Lower lobe of right lung (tissue), 2 donors: ENCODE results near the gene TMA7B. TPM values are rescaled to one million over a fixed set of nuclear protein-coding genes. Genes with fewer than 3 reads are reported as not detected.

ENCODE experiments used
- ATAC-seq, 2 donors: fragments of 200-7000 bp; cut with Tn5 transposase; one replicate each; pipeline ENCODE4 v1.9.1; 2020 to 2022; ENCODE audit warnings: mild to moderate bottlenecking in 2 of 2, moderate library complexity in 2 of 2
- DNase-seq: peaks from one replicate; pipeline ENCODE4 v3.0.0-alpha.2; 2020
- H3K27ac ChIP-seq: fragments of 200-600 bp; one replicate; pipeline ENCODE4 v1.8.0; 2022
- H3K27me3 ChIP-seq: fragments of 200-600 bp; one replicate; pipeline ENCODE4 v1.8.0; 2022; ENCODE audit warnings: low read depth
- H3K36me3 ChIP-seq: fragments of 200-600 bp; one replicate; pipeline ENCODE4 v1.8.0; 2022; ENCODE audit warnings: mild to moderate bottlenecking
- H3K4me1 ChIP-seq: fragments of 200-600 bp; one replicate; pipeline ENCODE4 v1.8.0; 2022
- H3K4me3 ChIP-seq: fragments of 200-600 bp; one replicate; pipeline ENCODE4 v1.8.0; 2022; ENCODE audit warnings: mild to moderate bottlenecking
- H3K9me3 ChIP-seq: fragments of 200-600 bp; one replicate; pipeline ENCODE4 v1.8.0; 2022
- intact Hi-C: fragments of 100-400 bp; cut with DNase I; formaldehyde crosslinking; loops from one replicate; pipeline ENCODE4 v1.11.0; 2022
- total RNA-seq: library from RNA; stranded (reverse); fragmentation: NEBNext Ultra II Directional; extraction: Animal tissue kit (Norgen Biotek cat#: 25700); gene quantifications from one replicate; pipeline ENCODE4 v1.2.1, GENCODE V29; 2021
- TF ChIP-seq, protein P1 (sequence below): fragments of 200-600 bp; IDR thresholded peaks from one replicate; pipeline ENCODE4 v1.8.0; 2022; ENCODE audit warnings: antibody characterized with exemption, mild to moderate bottlenecking
- donor health status: DM: no; HTN: yes; CAD: no; lungs with severe emphysema.

The TMA7B gene
- total RNA-seq, 1 donor from 2014 or later = 1.4 TPM

GRCh38 chr22:39983346-39983745 lies 23.1 kb downstream of the TMA7B start:
- no peaks in the 10 kb centered on the region for H3K9me3 ChIP-seq
- H3K27ac ChIP-seq = no peak overlapping the region
- intact Hi-C loops = no loop called here
- no peak overlapping the region for H3K4me3 ChIP-seq
- H3K36me3 ChIP-seq = no peaks in the 10 kb centered on the region
- peaks cover 16% of the 10 kb centered on the region for H3K27me3 ChIP-seq
- no peak for ATAC-seq
- no peak for DNase-seq
- TF ChIP-seq, protein P1, sequence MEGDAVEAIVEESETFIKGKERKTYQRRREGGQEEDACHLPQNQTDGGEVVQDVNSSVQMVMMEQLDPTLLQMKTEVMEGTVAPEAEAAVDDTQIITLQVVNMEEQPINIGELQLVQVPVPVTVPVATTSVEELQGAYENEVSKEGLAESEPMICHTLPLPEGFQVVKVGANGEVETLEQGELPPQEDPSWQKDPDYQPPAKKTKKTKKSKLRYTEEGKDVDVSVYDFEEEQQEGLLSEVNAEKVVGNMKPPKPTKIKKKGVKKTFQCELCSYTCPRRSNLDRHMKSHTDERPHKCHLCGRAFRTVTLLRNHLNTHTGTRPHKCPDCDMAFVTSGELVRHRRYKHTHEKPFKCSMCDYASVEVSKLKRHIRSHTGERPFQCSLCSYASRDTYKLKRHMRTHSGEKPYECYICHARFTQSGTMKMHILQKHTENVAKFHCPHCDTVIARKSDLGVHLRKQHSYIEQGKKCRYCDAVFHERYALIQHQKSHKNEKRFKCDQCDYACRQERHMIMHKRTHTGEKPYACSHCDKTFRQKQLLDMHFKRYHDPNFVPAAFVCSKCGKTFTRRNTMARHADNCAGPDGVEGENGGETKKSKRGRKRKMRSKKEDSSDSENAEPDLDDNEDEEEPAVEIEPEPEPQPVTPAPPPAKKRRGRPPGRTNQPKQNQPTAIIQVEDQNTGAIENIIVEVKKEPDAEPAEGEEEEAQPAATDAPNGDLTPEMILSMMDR = no peak
- H3K4me1 ChIP-seq = no peaks in the 10 kb centered on the region

GRCh38 chr22:39984006-39984405 lies 23.8 kb downstream of the TMA7B start:
- Histone ChIP-seq H3K27ac (no peak overlapping the region), H3K4me3 (no peak overlapping the region), H3K36me3 (no peaks in the 10 kb centered on the region), H3K4me1 (no peaks in the 10 kb centered on the region), H3K9me3 (no peaks in the 10 kb centered on the region), H3K27me3 (peaks cover 9% of the 10 kb centered on the region)
- DNase-seq (no peak), ATAC-seq (no peak)
- TF ChIP-seq, protein P1 = no peak
- intact Hi-C loops = no loop called here

- peaks cover 7% of the 10 kb centered on the region for H3K27me3 ChIP-seq
- no peaks in the 10 kb centered on the region for H3K36me3 ChIP-seq
- DNase-seq (no peak), ATAC-seq (no peak)
- H3K4me1 ChIP-seq = no peaks in the 10 kb centered on the region
- no peaks in the 10 kb centered on the region for H3K9me3 ChIP-seq
- H3K4me3 ChIP-seq = no peak overlapping the region
- H3K27ac ChIP-seq = no peak overlapping the region
- TF ChIP-seq, protein P1 = no peak
- intact Hi-C loops = no loop called here
These were observed 24.5 kb downstream of the TMA7B start for GRCh38 chr22:39984746-39985145.

DNA sequence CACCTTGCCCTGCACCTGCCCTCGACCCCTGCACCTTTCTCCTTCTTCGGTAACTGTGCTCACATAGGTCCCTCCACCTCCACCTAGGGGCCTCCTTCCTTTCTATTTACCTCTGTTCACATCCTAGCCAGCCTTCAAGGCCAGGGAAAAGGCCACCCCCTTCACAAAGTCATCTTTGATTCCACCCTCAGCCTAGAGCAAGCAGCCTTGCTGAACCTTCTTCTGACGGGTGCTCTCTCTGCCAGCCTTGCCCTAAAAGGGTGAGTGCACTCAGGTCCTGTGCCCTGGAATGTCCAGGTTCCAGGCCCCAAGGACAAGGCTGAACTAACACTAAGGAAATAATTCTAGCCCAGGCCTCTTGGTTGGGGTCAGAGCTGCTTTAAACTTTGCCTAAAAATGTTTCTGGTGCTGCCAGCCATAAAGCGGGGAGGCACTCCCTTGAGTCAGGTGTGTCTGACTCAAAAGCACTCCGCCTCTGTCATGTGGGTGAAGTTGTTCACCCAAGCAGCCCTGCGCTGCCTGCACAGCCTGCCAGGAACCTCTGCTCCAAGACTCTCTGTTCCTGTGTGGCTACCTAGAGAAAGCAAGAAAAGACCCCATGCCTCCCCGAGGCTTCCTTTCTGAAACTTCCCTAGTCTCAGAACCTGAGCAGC lies 25.3 kb downstream of the TMA7B start:
- Histone ChIP-seq H3K4me3 (no peak overlapping the region), H3K9me3 (no peaks in the 10 kb centered on the region), H3K36me3 (no peaks in the 10 kb centered on the region), H3K27me3 (peaks cover 6% of the 10 kb centered on the region), H3K27ac (no peak overlapping the region), H3K4me1 (no peaks in the 10 kb centered on the region)
- ATAC-seq (no peak), DNase-seq (no peak)
- intact Hi-C loops = no loop called here
- TF ChIP-seq, protein P1 = no peak

DNA sequence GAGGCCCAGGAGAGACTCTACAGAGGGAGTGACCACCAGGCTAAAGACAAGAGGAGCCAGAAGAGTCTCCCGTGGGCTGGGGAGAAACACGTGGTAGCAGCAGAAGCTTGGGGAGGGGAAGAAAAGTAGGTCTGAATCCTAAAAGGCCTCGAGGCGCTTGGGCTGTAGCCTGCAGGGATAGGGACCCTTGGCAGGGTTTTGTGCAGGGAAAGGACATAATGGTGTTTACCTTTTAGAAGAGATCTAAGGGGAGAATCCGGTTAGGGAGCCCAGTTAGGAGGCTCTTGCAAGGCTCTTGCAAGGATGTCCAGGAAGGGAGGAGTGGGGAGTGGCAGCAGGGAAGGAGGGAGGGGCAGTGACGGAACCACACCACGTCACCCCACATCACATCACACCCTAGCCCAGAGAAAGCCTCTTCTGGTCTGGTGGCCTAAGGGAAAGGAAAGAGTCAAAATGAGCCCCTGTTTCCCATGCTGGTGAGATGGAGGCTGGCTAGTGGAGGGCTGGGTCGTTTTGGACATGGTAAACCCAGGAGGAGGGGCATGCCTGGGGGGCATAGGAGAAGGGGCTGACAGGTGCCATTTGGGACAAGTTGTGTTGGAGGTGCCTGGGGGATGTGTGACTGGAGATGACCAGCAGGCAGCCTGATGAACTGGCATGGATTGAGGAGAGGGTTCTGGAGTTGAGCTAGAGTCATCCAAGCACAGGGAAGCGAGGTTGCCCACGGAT lies 28.4 kb downstream of the TMA7B start:
- TF ChIP-seq, protein P1 = no peak
- ATAC-seq (no peak), DNase-seq (no peak)
- Histone ChIP-seq H3K9me3 (no peaks in the 10 kb centered on the region), H3K4me1 (no peaks in the 10 kb centered on the region), H3K27ac (no peak overlapping the region), H3K4me3 (no peak overlapping the region), H3K27me3 (peaks cover 17% of the 10 kb centered on the region), H3K36me3 (no peaks in the 10 kb centered on the region)
- intact Hi-C loops = no loop called here
